ENCODE measurements around the gene PPP2R2D. TPM values are rescaled to one million over a fixed set of nuclear protein-coding genes. Genes with fewer than 3 reads are reported as not detected.

The PPP2R2D gene
- total and polyA plus RNA-seq, 9 donors = 26.7 to 62.9 (median 42.0) TPM

DNA sequence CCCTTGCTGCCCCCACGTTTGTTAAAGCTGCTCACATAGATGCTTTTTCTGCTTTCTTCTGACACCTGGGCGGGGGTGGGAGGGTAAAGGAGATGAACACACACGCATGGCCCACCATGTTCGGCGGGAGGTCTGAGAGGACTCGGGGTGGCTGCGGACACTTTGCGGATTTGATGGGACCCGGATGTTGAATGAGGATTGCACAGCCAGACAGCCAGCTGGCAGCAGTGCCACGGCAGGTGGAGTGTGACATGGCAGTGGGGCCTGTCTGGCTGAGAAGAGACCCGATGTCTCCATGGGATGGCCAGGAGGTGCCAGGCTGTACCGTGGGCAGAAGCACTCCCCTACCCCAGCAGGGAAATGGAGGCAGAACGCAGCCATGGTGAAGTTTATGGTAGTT lies 31.2 kb downstream of the PPP2R2D start:
- Histone ChIP-seq H3K27me3 (no peaks in the 10 kb centered on the region), H3K36me3 (no peaks in the 10 kb centered on the region), H3K9me3 (no peaks in the 10 kb centered on the region), H3K4me1 (ENCODE audit: insufficient read depth) (peaks cover 30% of the 10 kb centered on the region), H3K4me3 (no peak overlapping the region), H3K27ac (peak overlapping the region in 1 of 2 donors; percentile 22)
- DNase-seq = no peak
- intact Hi-C loops (cut with DNase I) = no loop called here
- TF ChIP-seq POLR2A (IDR thresholded peaks at IDR 0.05) (no peak), EP300 (IDR thresholded peaks at IDR 0.05) (no peak)
- TF ChIP-seq, protein P1, sequence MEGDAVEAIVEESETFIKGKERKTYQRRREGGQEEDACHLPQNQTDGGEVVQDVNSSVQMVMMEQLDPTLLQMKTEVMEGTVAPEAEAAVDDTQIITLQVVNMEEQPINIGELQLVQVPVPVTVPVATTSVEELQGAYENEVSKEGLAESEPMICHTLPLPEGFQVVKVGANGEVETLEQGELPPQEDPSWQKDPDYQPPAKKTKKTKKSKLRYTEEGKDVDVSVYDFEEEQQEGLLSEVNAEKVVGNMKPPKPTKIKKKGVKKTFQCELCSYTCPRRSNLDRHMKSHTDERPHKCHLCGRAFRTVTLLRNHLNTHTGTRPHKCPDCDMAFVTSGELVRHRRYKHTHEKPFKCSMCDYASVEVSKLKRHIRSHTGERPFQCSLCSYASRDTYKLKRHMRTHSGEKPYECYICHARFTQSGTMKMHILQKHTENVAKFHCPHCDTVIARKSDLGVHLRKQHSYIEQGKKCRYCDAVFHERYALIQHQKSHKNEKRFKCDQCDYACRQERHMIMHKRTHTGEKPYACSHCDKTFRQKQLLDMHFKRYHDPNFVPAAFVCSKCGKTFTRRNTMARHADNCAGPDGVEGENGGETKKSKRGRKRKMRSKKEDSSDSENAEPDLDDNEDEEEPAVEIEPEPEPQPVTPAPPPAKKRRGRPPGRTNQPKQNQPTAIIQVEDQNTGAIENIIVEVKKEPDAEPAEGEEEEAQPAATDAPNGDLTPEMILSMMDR (IDR thresholded peaks at IDR 0.05) = no peak
- 79 to 92% (median 89%) methylated on average over 13 of the region's 13 CpGs for WGBS, 3 donors

DNA sequence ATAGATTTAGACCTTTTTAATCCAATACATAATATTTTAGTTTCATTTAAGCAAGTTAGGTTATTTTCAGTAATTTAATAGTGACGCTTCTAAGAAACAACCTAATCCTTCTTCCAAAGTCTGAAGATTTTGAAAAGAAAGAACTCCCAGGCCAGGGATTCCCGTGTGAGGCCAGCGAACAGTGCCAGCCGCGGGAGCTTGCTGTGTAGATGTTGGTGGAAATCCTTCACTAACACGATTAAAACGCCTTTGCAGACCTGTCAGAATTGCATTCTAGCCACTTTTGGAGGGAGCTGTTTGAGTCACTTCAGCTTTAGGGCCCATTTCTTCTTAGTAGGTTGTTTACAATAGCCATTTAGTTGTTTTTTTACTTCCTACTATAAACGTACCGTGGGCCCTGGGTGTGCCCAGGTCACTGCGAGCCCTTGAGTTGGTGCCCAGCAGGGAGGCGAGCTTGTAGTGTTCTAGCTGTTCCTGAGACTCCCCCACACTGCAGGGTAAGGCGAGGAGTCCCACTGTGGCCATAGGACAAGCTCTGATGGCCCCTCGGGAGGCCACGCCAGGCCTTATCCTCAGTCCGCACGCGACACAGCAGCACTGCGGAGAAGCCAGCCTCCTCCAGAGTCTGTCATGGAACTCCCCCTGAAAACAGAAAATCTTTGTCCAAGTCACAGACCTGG lies 32.3 kb downstream of the PPP2R2D start:
- DNase-seq = peak in 3 of 5 donors; percentile 48 to 59 (median 55)
- whole genome bisulfite sequencing, 3 donors = 42 to 62% (median 47%) methylated on average over 18 of the region's 18 CpGs
- Histone ChIP-seq H3K9me3 (no peaks in the 10 kb centered on the region), H3K4me3 (no peak overlapping the region), H3K36me3 (no peaks in the 10 kb centered on the region), H3K4me1 (ENCODE audit: insufficient read depth) (peaks cover 22% of the 10 kb centered on the region), H3K27ac (peak overlapping the region in 1 of 2 donors; percentile 59), H3K27me3 (no peaks in the 10 kb centered on the region)
- intact Hi-C loops (cut with DNase I) = no loop called here
- TF ChIP-seq POLR2A (IDR thresholded peaks at IDR 0.05) (no peak), EP300 (IDR thresholded peaks at IDR 0.05) (no peak)
- TF ChIP-seq, protein P1 (IDR thresholded peaks at IDR 0.05) = no peak

DNA sequence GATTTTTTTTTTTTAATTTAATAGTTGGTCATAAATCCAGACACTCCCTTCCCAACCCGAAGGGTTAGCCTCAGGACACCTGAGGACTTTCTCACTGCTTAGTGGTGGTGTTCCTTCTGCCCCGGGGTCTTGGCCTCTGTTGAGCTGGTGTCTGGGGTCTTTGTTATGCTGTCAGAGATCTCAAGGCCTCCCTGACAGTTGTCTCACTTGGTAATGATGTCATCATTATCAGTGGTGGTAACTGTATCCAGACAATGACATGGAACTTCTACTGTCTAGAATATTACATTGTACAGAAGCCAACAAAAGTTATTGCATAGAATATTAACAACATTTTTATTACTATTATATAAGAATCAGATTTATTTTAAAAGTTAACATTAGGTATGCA lies 32.9 kb downstream of the PPP2R2D start:
- H3K4me3 ChIP-seq = no peak overlapping the region
- no peak for DNase-seq
- no peaks in the 10 kb centered on the region for H3K9me3 ChIP-seq
- H3K36me3 ChIP-seq = no peaks in the 10 kb centered on the region
- peak overlapping the region in 1 of 2 donors; percentile 59 for H3K27ac ChIP-seq
- WGBS, 3 donors = 78 to 89% (median 82%) methylated on average over 2 of the region's 2 CpGs
- intact Hi-C loops (cut with DNase I) = no loop called here
- H3K27me3 ChIP-seq = no peaks in the 10 kb centered on the region
- TF ChIP-seq POLR2A (IDR thresholded peaks at IDR 0.05) = no peak
- TF ChIP-seq, protein P1 (IDR thresholded peaks at IDR 0.05) = no peak
- no peak for TF ChIP-seq EP300 (IDR thresholded peaks at IDR 0.05)
- peaks cover 21% of the 10 kb centered on the region for H3K4me1 ChIP-seq (ENCODE audit: insufficient read depth)

DNA sequence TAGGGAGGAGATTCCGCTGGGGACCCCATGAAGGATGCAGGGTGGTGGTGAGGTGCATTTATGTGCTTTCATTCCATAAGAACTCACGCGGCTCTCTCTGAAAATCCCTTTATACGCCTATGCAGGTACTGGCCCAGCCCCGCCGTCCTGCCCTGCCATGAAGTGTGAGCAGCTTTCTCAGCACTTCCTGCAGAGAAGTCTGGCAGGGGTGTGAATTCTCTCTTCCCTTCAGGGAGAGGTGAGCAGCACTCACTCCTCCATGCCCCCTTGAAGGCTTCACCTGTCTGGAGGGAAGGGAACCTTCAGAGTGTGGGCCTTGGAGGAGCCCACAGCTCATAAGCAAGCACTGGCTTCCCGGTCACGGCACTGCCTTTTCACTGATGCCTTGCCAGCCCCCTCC lies 34.0 kb downstream of the PPP2R2D start:
- Histone ChIP-seq H3K27ac (no peak overlapping the region), H3K36me3 (no peaks in the 10 kb centered on the region), H3K9me3 (no peaks in the 10 kb centered on the region), H3K4me3 (no peak overlapping the region), H3K27me3 (no peaks in the 10 kb centered on the region), H3K4me1 (ENCODE audit: insufficient read depth) (peaks cover 21% of the 10 kb centered on the region)
- peak in 1 of 5 donors; percentile 25 for DNase-seq
- intact Hi-C loops (cut with DNase I) = no loop called here
- WGBS, 3 donors = 82 to 85% (median 83%) methylated on average over 8 of the region's 8 CpGs
- no peak for TF ChIP-seq POLR2A (IDR thresholded peaks at IDR 0.05)

DNA sequence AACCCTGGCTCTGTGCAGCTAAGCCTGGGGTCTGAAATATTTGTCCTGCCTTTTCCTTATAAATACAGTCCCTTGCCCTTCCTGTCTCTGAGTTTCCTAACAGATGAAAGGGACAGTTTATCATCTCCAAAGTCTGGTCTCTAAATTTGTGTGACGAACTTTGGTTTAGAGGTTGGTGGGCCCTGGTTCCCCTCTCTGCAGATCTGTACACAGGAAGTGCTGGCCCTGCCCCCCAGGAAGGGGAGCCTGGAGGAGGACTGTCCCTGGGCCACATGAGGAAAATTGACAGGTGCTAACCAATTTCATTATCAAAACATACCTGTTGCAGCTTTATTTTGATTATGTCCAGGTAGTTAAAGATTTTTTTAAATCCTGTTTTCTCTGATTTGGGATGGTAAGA lies 34.5 kb downstream of the PPP2R2D start:
- intact Hi-C loops (cut with DNase I) = no loop called here
- DNase-seq = no peak
- Histone ChIP-seq H3K4me1 (ENCODE audit: insufficient read depth) (peaks cover 19% of the 10 kb centered on the region), H3K27me3 (no peaks in the 10 kb centered on the region), H3K27ac (no peak overlapping the region), H3K4me3 (no peak overlapping the region), H3K9me3 (no peaks in the 10 kb centered on the region), H3K36me3 (no peaks in the 10 kb centered on the region)
- WGBS, 3 donors = 56 to 86% (median 63%) methylated on average over 1 of the region's 1 CpG
- TF ChIP-seq POLR2A (IDR thresholded peaks at IDR 0.05) (no peak), EP300 (IDR thresholded peaks at IDR 0.05) (no peak)
- TF ChIP-seq, protein P1 (IDR thresholded peaks at IDR 0.05) = no peak
